Measurements from ENCODE around the gene MZT2B. TPM values are rescaled to one million over a fixed set of nuclear protein-coding genes. Genes with fewer than 3 reads are reported as not detected.

Gene MZT2B
- total and polyA plus RNA-seq, 2 of the 4 experiments (the other 2 are of a cell fraction), result 24.9 to 115 TPM

- Histone ChIP-seq H3K56ac (ENCODE audit: extremely low read depth, insufficient read depth, low read length) (no peak overlapping the region), H3K4me2 (ENCODE audit: low read depth, low read length) (no peak overlapping the region), H4K91ac (ENCODE audit: insufficient read depth, low read depth, low read length) (no peak overlapping the region), H3K27ac (ENCODE audit: insufficient read depth, low read length) (no peak overlapping the region), H3K27me3 (ENCODE audit: control insufficient read depth, insufficient read depth, low read length) (no peaks in the 10 kb centered on the region), H4K5ac (ENCODE audit: low read depth, low read length) (no peak overlapping the region), H3K18ac (ENCODE audit: low read depth, low read length) (no peak overlapping the region), H3K4me1 (ENCODE audit: control insufficient read depth, insufficient read depth, low read length) (no peaks in the 10 kb centered on the region), H2BK20ac (ENCODE audit: low read depth, low read length) (no peak overlapping the region), H2BK120ac (ENCODE audit: low read depth, low read length) (no peak overlapping the region), H3K23ac (ENCODE audit: low read depth, low read length) (no peak overlapping the region), H3K79me1 (ENCODE audit: low read depth in 1 of 2, low read length in 2 of 2) (no peaks in the 10 kb centered on the region), H2AK9ac (replicated peaks; ENCODE audit: low read depth, low read length, poor library complexity) (no peak overlapping the region), H4K8ac (ENCODE audit: low read depth in 2 of 2, low read length in 2 of 2) (no peak overlapping the region), H3K4me3 (ENCODE audit: insufficient read depth, low read depth, low read length) (no peak overlapping the region), H3K9me3 (ENCODE audit: control insufficient read depth, insufficient read depth, low read length) (no peaks in the 10 kb centered on the region), H3K4ac (ENCODE audit: low read depth, low read length) (no peak overlapping the region), H3K9ac (ENCODE audit: low read depth, low read length) (no peak overlapping the region), H4K20me1 (ENCODE audit: insufficient read depth, low read length) (no peaks in the 10 kb centered on the region), H2AK5ac (ENCODE audit: low read depth, low read length) (no peak overlapping the region), H2AFZ (replicated peaks; ENCODE audit: low read length, poor library complexity) (no peak overlapping the region), H3K9me1 (ENCODE audit: insufficient read depth, low read length) (no peaks in the 10 kb centered on the region), H2BK5ac (ENCODE audit: low read depth, low read length, poor library complexity, severe bottlenecking) (no peak overlapping the region), H2BK15ac (ENCODE audit: low read depth, low read length) (no peak overlapping the region), H3K36me3 (ENCODE audit: control insufficient read depth, insufficient read depth, low read length) (peaks cover 28% of the 10 kb centered on the region; the same call in 1 of the 2 replicates), H3K14ac (replicated peaks; ENCODE audit: low read depth, low read length) (no peak overlapping the region)
- no peak for DNase-seq
- BruUV-seq (replicated peaks), result no TSS peak
- intact Hi-C loops (cut with micrococcal nuclease), result no loop called here
- ChIA-PET CTCF (no interaction called here), POLR2A (ENCODE audit: unreplicated experiment) (interaction anchor here (0.5 kb wide), 1 partner anchor 16 kb away, joined by 4 read pairs; no protein-coding TSS in a partner anchor)
- in situ Hi-C loops (cut with MboI; ENCODE audit: low sequenced_read_pairs), result loop anchor here (25.0 kb wide), 1 partner anchor 1359 kb away; no protein-coding TSS in a partner anchor
- no peak for TF ChIP-seq CTCF (conservative IDR thresholded peaks at IDR 0.05; ENCODE audit: low read depth, low read length)
- no peak for TF ChIP-seq MXI1 (IDR thresholded peaks at IDR 0.05; ENCODE audit: borderline replicate concordance, low read depth, low read length)
- no peak for TF ChIP-seq MAZ (IDR thresholded peaks at IDR 0.05; ENCODE audit: borderline replicate concordance, low read depth, low read length)
- TF ChIP-seq CEBPB (IDR thresholded peaks at IDR 0.05; ENCODE audit: low read depth, low read length), result no peak
- TF ChIP-seq POLR2A (IDR thresholded peaks at IDR 0.05; ENCODE audit: low read depth, low read length), result no peak
- dilution Hi-C loops (cut with HindIII; ENCODE audit: low sequenced_read_pairs, unreplicated experiment), result no loop called here
- no peak for ATAC-seq (ENCODE audit: low read depth)
- no CpG with 5 or more reads among the region's 25 CpGs for WGBS, 2 experiments (ENCODE audit: extremely low coverage in 2 of 2, insufficient read length in 1 of 2)
Measured at GRCh38 chr2:130152816-130153595, 29.1 kb upstream of the MZT2B start.

Measured in IMR-90 (cell line).